ENCODE results near the gene ZNF777. TPM values are rescaled to one million over a fixed set of nuclear protein-coding genes. Genes with fewer than 3 reads are reported as not detected.
A peak's percentile ranks its signal among the peaks of the same experiment; 100 is the strongest.

ZNF777 gene
- total RNA-seq, 1 donor from 2014 or later, result 6.6 TPM

DNA sequence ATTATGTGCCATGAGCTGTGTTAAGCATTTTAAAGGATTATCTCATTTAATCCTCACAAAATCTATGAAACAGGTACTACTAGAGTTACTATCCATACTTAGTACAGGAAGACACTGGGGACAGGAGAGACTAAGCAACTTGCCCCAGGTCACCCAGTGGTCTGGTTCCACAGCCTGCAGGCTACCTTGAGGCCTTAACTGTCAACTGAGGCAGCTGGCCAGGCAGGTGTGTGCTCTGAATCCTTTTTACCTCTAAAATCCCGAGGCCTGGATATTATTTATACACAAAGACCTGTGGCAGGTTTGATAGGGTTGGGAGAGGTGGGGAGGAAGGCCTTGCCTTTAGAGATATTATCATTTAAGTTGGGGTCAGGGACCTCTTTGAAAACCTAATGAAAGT is 3.1 kb downstream of the ZNF777 start:
- no peak for TF ChIP-seq CTCF (IDR thresholded peaks at IDR 0.05; ENCODE audit: insufficient read depth, low read length, severe bottlenecking)
- Histone ChIP-seq H3K36me3 (ENCODE audit: control insufficient read depth, insufficient read depth, low read length) (peaks cover 12% of the 10 kb centered on the region), H3K4me3 (ENCODE audit: low read depth, low read length) (no peak overlapping the region), H3K27me3 (ENCODE audit: control insufficient read depth, insufficient read depth, low read length) (no peaks in the 10 kb centered on the region)
- no peak for FAIRE-seq
- DNase-seq (ENCODE audit: low read depth), result no peak

DNA sequence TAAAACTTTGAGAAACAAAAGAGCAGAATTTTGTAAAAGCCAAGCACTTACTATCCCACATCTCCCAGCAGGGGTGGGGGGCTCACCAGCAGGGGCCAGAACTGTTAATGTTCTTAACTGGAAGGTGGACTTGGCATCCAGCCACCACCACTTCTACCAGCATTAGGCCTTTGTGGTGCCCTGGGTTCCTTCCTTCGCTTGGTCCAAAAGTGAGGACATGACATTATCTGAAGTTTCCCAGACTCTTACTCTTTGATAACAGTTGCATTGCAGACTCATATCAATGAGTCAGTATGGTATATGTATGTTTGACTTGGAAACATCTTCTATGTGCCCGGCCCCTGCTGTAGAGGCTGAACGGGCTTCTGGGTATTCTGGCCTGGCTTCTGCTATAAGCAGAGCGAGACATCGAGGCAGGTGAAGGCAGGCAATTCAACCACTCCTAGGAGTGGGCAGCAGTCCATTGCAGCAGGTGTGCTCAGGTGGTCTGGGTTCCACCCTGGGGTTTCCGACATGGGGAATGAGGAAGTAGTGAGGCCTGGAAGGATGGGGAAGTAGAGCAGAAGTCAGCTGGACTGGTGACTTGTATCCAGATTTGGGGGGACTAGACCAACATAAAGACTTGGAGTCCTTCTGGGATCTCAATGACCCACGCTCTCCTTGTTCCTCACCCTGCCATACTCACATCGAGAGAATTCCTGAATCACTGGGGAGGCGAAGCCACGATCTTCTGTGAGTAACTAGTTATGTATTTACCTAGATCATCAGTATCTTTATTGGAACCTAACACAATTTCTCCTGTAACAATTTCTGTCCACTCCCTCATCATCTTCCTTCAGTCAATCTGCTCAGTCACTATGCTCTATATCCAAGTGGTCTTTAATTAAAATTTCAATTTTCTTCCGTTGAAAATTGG is 4.1 kb downstream of the ZNF777 start:
- Histone ChIP-seq H3K4me3 (ENCODE audit: low read depth, low read length) (no peak overlapping the region), H3K27me3 (ENCODE audit: control insufficient read depth, insufficient read depth, low read length) (no peaks in the 10 kb centered on the region), H3K36me3 (ENCODE audit: control insufficient read depth, insufficient read depth, low read length) (peaks cover 12% of the 10 kb centered on the region)
- FAIRE-seq (no peak), DNase-seq (ENCODE audit: low read depth) (peak; percentile 14)
- TF ChIP-seq CTCF (IDR thresholded peaks at IDR 0.05; ENCODE audit: insufficient read depth, low read length, severe bottlenecking), result no peak

DNA sequence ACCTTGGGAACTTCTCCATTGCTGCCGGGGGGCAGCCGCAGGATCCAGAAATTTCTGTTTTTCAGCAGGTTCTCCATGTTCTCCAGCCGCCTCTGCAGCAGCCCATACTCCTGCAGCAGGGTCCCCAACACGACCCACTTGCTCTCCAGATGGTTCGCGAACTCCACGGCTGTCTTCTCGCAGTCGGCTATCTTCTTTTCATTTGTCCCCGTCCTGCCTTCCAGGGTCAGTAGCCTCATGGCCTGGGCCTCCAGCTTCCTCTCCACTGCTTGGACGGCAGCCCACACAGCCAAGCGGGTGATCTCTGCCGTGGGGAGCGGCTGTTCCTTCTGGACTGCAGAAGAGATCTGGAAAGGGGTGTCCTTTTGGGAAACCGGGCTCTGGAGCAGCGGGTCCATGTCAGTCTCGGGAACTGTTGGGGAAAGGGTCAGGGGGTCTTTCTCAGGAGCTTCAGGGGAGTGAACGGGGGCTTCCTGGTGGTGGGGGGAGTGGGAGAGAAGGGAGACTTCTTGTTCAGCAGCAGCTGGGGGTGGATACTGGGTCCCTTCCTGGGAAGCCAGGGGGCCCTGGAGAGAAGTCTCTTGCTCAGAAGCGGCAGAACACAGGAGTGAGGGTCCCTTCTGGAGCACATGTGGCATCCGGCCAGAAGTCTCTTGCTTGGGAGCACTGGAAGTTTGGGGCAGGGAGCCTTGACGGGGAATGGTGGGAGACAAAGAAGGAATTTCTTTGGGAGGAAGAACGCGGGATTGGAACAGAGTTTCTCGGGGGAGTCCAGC is 5.5 kb downstream of the ZNF777 start:
- DNase-seq (ENCODE audit: low read depth) (no peak), FAIRE-seq (no peak)
- Histone ChIP-seq H3K27me3 (ENCODE audit: control insufficient read depth, insufficient read depth, low read length) (no peaks in the 10 kb centered on the region), H3K36me3 (ENCODE audit: control insufficient read depth, insufficient read depth, low read length) (peaks cover 17% of the 10 kb centered on the region), H3K4me3 (ENCODE audit: low read depth, low read length) (no peak overlapping the region)
- TF ChIP-seq CTCF (IDR thresholded peaks at IDR 0.05; ENCODE audit: insufficient read depth, low read length, severe bottlenecking), result no peak

DNA sequence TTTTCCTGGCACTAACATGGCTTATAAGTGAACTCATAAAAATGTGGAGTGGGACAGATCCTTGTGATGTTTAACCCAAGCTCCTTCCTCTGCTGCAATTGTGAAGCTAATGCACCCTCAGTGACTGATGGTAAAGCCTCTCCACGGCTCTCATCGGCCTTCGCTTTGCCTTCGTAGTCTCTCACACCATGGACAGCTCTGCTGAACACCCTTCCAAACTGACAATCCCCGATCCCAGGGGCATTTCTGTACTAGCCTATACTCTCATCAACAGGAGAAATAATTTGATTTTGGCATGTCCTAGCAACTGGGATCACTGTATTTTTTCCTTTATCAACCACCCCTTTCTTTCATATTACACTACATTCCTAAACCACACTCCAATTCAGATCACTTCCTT is 6.1 kb downstream of the ZNF777 start:
- no peak for TF ChIP-seq CTCF (IDR thresholded peaks at IDR 0.05; ENCODE audit: insufficient read depth, low read length, severe bottlenecking)
- peaks cover 19% of the 10 kb centered on the region for H3K36me3 ChIP-seq (ENCODE audit: control insufficient read depth, insufficient read depth, low read length)

DNA sequence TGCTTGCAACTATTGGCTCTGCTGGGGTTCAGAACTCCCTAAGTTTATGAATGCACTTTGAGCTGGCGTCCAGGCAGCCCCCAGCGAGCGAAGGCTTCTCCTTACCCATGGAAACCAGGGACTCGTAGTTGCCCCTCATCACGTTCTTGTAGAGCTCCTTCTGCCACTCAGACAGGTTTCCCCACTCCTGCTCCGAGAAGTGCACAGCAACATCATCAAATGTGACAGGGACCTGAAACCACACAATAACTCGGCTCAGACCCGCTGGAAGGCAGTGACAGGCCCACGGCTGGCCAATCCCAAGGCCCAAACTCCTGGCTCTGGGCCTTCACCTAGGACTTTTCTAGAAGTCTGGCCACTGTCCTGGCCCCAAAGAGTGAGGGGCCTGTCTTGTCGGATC is 6.9 kb downstream of the ZNF777 start:
- Histone ChIP-seq H3K4me3 (ENCODE audit: low read depth, low read length) (no peak overlapping the region), H3K36me3 (ENCODE audit: control insufficient read depth, insufficient read depth, low read length) (peaks cover 22% of the 10 kb centered on the region), H3K27me3 (ENCODE audit: control insufficient read depth, insufficient read depth, low read length) (no peaks in the 10 kb centered on the region)
- no peak for TF ChIP-seq CTCF (IDR thresholded peaks at IDR 0.05; ENCODE audit: insufficient read depth, low read length, severe bottlenecking)
- no peak for DNase-seq (ENCODE audit: low read depth)
- no peak for FAIRE-seq

More for the DNA sequence above, 6.1 kb downstream of the ZNF777 start:
- FAIRE-seq (no peak), DNase-seq (ENCODE audit: low read depth) (no peak)
- no peak overlapping the region for H3K4me3 ChIP-seq (ENCODE audit: low read depth, low read length)
- no peaks in the 10 kb centered on the region for H3K27me3 ChIP-seq (ENCODE audit: control insufficient read depth, insufficient read depth, low read length)
